Measurements from ENCODE around the gene DHRS7B. TPM values are rescaled to one million over a fixed set of nuclear protein-coding genes. Genes with fewer than 3 reads are reported as not detected.
"Not testable (repeated sequence)": the region's sequence is repeated elsewhere in the genome, so short reads cannot be mapped to it uniquely, and the experiment has no call there.

Gene DHRS7B
- total RNA-seq, 1 experiment from 2014 or later: 29.5 TPM

DNA sequence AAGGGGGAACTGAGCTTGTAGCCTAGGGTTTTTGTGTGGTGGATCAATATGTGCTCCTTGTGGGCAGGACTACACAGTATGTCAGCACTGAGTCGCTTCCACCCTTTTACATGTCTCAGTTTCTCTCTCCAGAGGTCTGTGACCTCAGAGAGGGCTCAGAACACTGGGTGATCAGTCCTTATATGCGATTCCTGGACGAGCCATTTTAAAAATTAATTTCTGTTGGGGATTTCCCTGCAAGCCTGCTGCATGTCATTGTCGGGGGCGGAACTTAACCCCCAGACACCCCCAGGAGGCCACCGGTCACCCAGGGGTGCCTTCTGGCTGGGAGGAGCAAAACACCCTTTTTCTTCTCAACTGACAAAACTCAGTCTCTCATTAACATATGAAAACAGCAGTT is 14.1 kb downstream of the DHRS7B start:
- no peak for ATAC-seq
- no peaks in the 10 kb centered on the region for H3K9me2 ChIP-seq (replicated peaks; ENCODE audit: low read length)
- CTCF ChIA-PET: no interaction called here

DNA sequence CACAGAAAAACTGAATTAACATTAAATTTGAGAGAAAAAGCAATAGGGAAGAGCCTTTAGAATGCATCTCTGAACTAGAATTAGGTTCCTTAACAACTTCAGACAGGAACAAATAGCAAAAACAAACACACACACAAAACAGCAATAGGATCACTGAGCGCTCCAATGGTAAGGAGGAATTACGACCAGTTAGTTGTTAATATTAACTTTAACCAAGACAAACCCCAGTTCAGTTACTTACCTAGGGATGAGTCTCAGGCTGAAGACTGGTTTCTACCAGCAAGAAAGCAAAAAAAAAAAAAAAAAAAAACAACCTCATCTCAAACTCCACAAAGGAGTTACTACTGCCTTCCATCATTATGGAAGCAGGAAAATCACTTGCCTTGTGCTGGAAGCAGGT is 14.6 kb downstream of the DHRS7B start:
- Histone ChIP-seq H2AFZ (ENCODE audit: low read length) (no peak overlapping the region), H3K4me1 (ENCODE audit: insufficient read depth, low read length) (no peaks in the 10 kb centered on the region), H3K27ac (ENCODE audit: low read length) (no peak overlapping the region), H3K4me3 (ENCODE audit: low read length) (no peak overlapping the region), H3F3A (ENCODE audit: low read length, unreplicated experiment) (no peaks in the 10 kb centered on the region), H3K27me3 (ENCODE audit: low read length) (no peaks in the 10 kb centered on the region), H3K9me2 (replicated peaks; ENCODE audit: low read length) (no peaks in the 10 kb centered on the region), H3K4me2 (ENCODE audit: low read length) (no peak overlapping the region), H3K9ac (ENCODE audit: low read length) (no peak overlapping the region), H3K36me3 (ENCODE audit: low read depth, low read length) (peaks cover 20% of the 10 kb centered on the region), H3K9me3 (ENCODE audit: low read length) (peaks cover 3% of the 10 kb centered on the region; the same call in 1 of the 2 replicates), H4K20me1 (ENCODE audit: low read length) (no peaks in the 10 kb centered on the region), H3K79me2 (ENCODE audit: low read length) (0 out of 2 replicates have a peak, but pooled peaks cover 3% of the 10 kb centered on the region)
- CTCF ChIA-PET: no interaction called here
- DNase-seq (no peak), ATAC-seq (no peak)
- intact Hi-C loops (cut with micrococcal nuclease): no loop called here
- no peak for TF ChIP-seq EZH2 (IDR thresholded peaks at IDR 0.05; ENCODE audit: low read length, unreplicated experiment)
- no peak for TF ChIP-seq EZH2phosphoT487 (IDR thresholded peaks at IDR 0.05; ENCODE audit: borderline replicate concordance, low read length)
- TF ChIP-seq, protein P1, sequence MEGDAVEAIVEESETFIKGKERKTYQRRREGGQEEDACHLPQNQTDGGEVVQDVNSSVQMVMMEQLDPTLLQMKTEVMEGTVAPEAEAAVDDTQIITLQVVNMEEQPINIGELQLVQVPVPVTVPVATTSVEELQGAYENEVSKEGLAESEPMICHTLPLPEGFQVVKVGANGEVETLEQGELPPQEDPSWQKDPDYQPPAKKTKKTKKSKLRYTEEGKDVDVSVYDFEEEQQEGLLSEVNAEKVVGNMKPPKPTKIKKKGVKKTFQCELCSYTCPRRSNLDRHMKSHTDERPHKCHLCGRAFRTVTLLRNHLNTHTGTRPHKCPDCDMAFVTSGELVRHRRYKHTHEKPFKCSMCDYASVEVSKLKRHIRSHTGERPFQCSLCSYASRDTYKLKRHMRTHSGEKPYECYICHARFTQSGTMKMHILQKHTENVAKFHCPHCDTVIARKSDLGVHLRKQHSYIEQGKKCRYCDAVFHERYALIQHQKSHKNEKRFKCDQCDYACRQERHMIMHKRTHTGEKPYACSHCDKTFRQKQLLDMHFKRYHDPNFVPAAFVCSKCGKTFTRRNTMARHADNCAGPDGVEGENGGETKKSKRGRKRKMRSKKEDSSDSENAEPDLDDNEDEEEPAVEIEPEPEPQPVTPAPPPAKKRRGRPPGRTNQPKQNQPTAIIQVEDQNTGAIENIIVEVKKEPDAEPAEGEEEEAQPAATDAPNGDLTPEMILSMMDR (conservative IDR thresholded peaks at IDR 0.05; ENCODE audit: low read depth, low read length): no peak
- POLR2A ChIA-PET (ENCODE audit: unreplicated experiment): no interaction called here
- BruUV-seq (replicated peaks): no TSS peak

More for the DNA sequence above, 14.1 kb downstream of the DHRS7B start:
- POLR2A ChIA-PET (ENCODE audit: unreplicated experiment): no interaction called here
- no peak for DNase-seq
- no TSS peak for BruUV-seq (replicated peaks)
- no peaks in the 10 kb centered on the region for H3K4me1 ChIP-seq (ENCODE audit: insufficient read depth, low read length)
- no peak overlapping the region for H2AFZ ChIP-seq (ENCODE audit: low read length)
- no peak overlapping the region for H3K9ac ChIP-seq (ENCODE audit: low read length)
- H3F3A ChIP-seq (ENCODE audit: low read length, unreplicated experiment): no peaks in the 10 kb centered on the region
- H3K36me3 ChIP-seq (ENCODE audit: low read depth, low read length): peaks cover 20% of the 10 kb centered on the region
- 0 out of 2 replicates have a peak, but pooled peaks cover 3% of the 10 kb centered on the region for H3K79me2 ChIP-seq (ENCODE audit: low read length)
- TF ChIP-seq, protein P1 (conservative IDR thresholded peaks at IDR 0.05; ENCODE audit: low read depth, low read length): no peak
- TF ChIP-seq EZH2 (IDR thresholded peaks at IDR 0.05; ENCODE audit: low read length, unreplicated experiment) (no peak), EZH2phosphoT487 (IDR thresholded peaks at IDR 0.05; ENCODE audit: borderline replicate concordance, low read length) (no peak)
- no peaks in the 10 kb centered on the region for H4K20me1 ChIP-seq (ENCODE audit: low read length)
- H3K9me3 ChIP-seq (ENCODE audit: low read length): peaks cover 3% of the 10 kb centered on the region; the same call in 1 of the 2 replicates
- no peak overlapping the region for H3K4me3 ChIP-seq (ENCODE audit: low read length)
- no peak overlapping the region for H3K4me2 ChIP-seq (ENCODE audit: low read length)
- H3K27ac ChIP-seq (ENCODE audit: low read length): no peak overlapping the region
- H3K27me3 ChIP-seq (ENCODE audit: low read length): no peaks in the 10 kb centered on the region
- intact Hi-C loops (cut with micrococcal nuclease): no loop called here

DNA sequence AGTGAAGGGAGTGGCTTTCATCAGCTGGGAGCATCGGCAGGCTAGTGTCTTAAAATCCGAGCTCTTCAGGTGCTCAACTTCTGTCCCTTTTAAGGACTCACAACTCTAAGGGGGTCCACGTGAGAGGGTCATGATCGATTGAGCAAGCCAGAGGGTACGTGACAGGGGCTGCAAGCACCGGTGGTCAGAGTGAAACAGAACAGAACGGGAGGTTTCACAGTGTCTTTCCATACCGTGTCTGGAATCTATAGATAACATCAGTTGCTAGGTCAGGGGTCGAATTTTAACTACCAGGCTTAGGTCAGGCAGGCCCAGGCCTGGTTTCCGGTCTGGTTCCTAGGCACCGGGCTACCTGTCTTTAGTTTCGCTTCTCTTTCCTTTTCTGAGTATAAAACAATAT is 15.3 kb downstream of the DHRS7B start:
- H3K9ac ChIP-seq (ENCODE audit: low read length); H3K4me3 ChIP-seq (ENCODE audit: low read length); H2AFZ ChIP-seq (ENCODE audit: low read length); CTCF ChIA-PET; ATAC-seq; POLR2A ChIA-PET (ENCODE audit: unreplicated experiment); H3K27me3 ChIP-seq (ENCODE audit: low read length); intact Hi-C loops (cut with micrococcal nuclease); H3K27ac ChIP-seq (ENCODE audit: low read length); H3K79me2 ChIP-seq (ENCODE audit: low read length); H4K20me1 ChIP-seq (ENCODE audit: low read length); H3K4me2 ChIP-seq (ENCODE audit: low read length); H3K9me2 ChIP-seq (replicated peaks; ENCODE audit: low read length); BruUV-seq (replicated peaks); H3K4me1 ChIP-seq (ENCODE audit: insufficient read depth, low read length); H3F3A ChIP-seq (ENCODE audit: low read length, unreplicated experiment); H3K9me3 ChIP-seq (ENCODE audit: low read length); DNase-seq: not testable (repeated sequence)
- H3K36me3 ChIP-seq (ENCODE audit: low read depth, low read length): peaks cover 20% of the 10 kb centered on the region

Data from PC-3 (cell line).